Measurements from ENCODE around the gene BAHCC1. TPM values are rescaled to one million over a fixed set of nuclear protein-coding genes. Genes with fewer than 3 reads are reported as not detected.

The BAHCC1 gene
- total and polyA plus RNA-seq, 2 of the 4 experiments (the other 2 are of a cell fraction), result 0.36 to 7.8 TPM

DNA sequence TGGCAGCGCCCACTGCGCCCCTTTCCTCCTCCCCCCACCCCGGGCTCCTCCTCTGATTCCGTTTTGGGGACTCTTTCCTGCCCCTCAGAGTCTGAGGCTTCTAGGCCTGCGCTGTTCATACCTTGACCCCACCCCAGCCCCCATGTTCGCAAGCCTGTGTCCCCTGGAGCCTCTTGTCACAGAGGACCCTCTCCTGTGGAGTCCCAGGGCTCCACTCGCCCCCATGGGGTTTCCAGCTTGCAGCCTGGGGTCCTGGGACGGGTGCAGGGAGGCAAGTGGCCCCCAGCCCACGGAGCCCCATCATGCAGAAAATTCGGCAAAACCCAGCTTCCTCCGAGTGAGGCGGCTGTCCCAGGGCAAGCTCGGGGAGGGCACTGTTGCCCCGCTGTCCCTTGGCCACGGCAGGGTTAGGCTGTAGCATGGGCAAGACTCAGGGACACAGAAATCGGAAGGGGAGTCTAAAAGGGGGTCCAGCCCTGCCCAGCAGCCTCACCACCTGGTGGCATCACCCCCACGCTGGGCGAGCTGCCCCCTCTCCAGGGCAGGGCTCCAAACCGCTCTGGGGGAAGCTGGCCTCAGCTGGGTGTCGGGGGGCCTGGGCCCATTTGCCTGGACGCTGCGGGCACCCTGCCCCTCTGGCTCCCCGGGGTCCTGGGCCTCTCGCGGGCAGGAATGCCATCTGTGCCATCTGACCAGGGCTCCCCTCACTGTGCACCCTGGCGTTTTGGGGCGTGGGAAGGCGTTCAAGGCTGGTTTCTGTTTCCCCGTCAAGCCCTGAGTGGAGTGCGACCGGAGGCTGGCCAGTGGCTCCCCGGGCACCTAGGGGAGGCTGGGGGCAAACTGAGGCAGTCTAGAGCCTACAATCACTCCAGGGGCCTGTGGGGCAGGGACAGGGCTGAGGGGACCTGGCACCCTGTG is 11.5 kb upstream of the BAHCC1 start:
- Histone ChIP-seq H4K8ac (ENCODE audit: low read depth in 2 of 2, low read length in 2 of 2) (no peak overlapping the region), H3K14ac (replicated peaks; ENCODE audit: low read depth, low read length) (no peak overlapping the region), H2AFZ (replicated peaks; ENCODE audit: low read length, poor library complexity) (no peak overlapping the region), H2BK120ac (ENCODE audit: low read depth, low read length) (no peak overlapping the region), H3K4me3 (ENCODE audit: insufficient read depth, low read depth, low read length) (no peak overlapping the region), H3K56ac (ENCODE audit: extremely low read depth, insufficient read depth, low read length) (no peak overlapping the region), H2BK15ac (ENCODE audit: low read depth, low read length) (no peak overlapping the region), H3K9me1 (ENCODE audit: insufficient read depth, low read length) (0 out of 2 replicates have a peak, but pooled peaks cover 4% of the 10 kb centered on the region), H3K18ac (ENCODE audit: low read depth, low read length) (no peak overlapping the region), H3K27ac (ENCODE audit: insufficient read depth, low read length) (no peak overlapping the region), H3K79me1 (ENCODE audit: low read depth in 1 of 2, low read length in 2 of 2) (peaks cover 5 to 20% of the 10 kb centered on the region in 2 experiments; a peak in 2 of 4 replicates), H2BK20ac (ENCODE audit: low read depth, low read length) (no peak overlapping the region), H3K4me1 (ENCODE audit: control insufficient read depth, insufficient read depth, low read length) (peaks cover 4% of the 10 kb centered on the region; the same call in 1 of the 2 replicates), H4K91ac (ENCODE audit: insufficient read depth, low read depth, low read length) (no peak overlapping the region), H4K20me1 (ENCODE audit: insufficient read depth, low read length) (no peaks in the 10 kb centered on the region; the same call in 1 of the 2 replicates), H3K36me3 (ENCODE audit: control insufficient read depth, insufficient read depth, low read length) (no peaks in the 10 kb centered on the region), H2AK9ac (replicated peaks; ENCODE audit: low read depth, low read length, poor library complexity) (no peak overlapping the region), H3K9ac (ENCODE audit: low read depth, low read length) (no peak overlapping the region), H3K4me2 (ENCODE audit: low read depth, low read length) (no peak overlapping the region), H2AK5ac (ENCODE audit: low read depth, low read length) (no peak overlapping the region; the same call in 1 of the 2 replicates), H2BK5ac (ENCODE audit: low read depth, low read length, poor library complexity, severe bottlenecking) (no peak overlapping the region), H3K4ac (ENCODE audit: low read depth, low read length) (no peak overlapping the region), H3K9me3 (ENCODE audit: control insufficient read depth, insufficient read depth, low read length) (no peaks in the 10 kb centered on the region), H4K5ac (ENCODE audit: low read depth, low read length) (no peak overlapping the region), H3K27me3 (ENCODE audit: control insufficient read depth, insufficient read depth, low read length) (peaks cover 9% of the 10 kb centered on the region; the same call in 1 of the 2 replicates), H3K23ac (ENCODE audit: low read depth, low read length) (no peak overlapping the region)
- no peak for TF ChIP-seq NFE2L2 (IDR thresholded peaks at IDR 0.05; ENCODE audit: low read depth, low read length)
- TF ChIP-seq RAD21 (IDR thresholded peaks at IDR 0.05; ENCODE audit: low read length), result no peak
- no peak for TF ChIP-seq MAFK (IDR thresholded peaks at IDR 0.05; ENCODE audit: low read depth, low read length)
- TF ChIP-seq, protein P1, sequence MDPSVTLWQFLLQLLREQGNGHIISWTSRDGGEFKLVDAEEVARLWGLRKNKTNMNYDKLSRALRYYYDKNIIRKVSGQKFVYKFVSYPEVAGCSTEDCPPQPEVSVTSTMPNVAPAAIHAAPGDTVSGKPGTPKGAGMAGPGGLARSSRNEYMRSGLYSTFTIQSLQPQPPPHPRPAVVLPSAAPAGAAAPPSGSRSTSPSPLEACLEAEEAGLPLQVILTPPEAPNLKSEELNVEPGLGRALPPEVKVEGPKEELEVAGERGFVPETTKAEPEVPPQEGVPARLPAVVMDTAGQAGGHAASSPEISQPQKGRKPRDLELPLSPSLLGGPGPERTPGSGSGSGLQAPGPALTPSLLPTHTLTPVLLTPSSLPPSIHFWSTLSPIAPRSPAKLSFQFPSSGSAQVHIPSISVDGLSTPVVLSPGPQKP (IDR thresholded peaks at IDR 0.05; ENCODE audit: borderline replicate concordance, low read depth, low read length), result no peak
- no peak for TF ChIP-seq RCOR1 (IDR thresholded peaks at IDR 0.05; ENCODE audit: insufficient replicate concordance, low read length)
- no peak for TF ChIP-seq RFX5 (IDR thresholded peaks at IDR 0.05; ENCODE audit: low read depth, low read length)
- TF ChIP-seq CTCF (conservative IDR thresholded peaks at IDR 0.05; ENCODE audit: low read depth, low read length), result no peak
- no peak for TF ChIP-seq CEBPB (IDR thresholded peaks at IDR 0.05; ENCODE audit: low read depth, low read length)
- TF ChIP-seq POLR2A (IDR thresholded peaks at IDR 0.05; ENCODE audit: low read depth, low read length), result no peak
- no peak for ATAC-seq (ENCODE audit: low read depth)
- ChIA-PET POLR2A (ENCODE audit: unreplicated experiment) (no interaction called here), CTCF (no interaction called here)
- dilution Hi-C loops (cut with HindIII; ENCODE audit: low sequenced_read_pairs, unreplicated experiment) (no loop called here), in situ Hi-C loops (cut with MboI; ENCODE audit: low sequenced_read_pairs) (no loop called here), intact Hi-C loops (cut with micrococcal nuclease) (no loop called here)
- no peak for DNase-seq
- no TSS peak for BruUV-seq (replicated peaks)
- 92% methylated on average over 20 of the region's 32 CpGs; no CpG with 5 or more reads in 1 of the 2 experiments for WGBS, 2 experiments (ENCODE audit: extremely low coverage in 2 of 2, insufficient read length in 1 of 2)
